HG03460 (cell line): ENCODE data around the gene CISTR.
"Not testable (repeated sequence)": the region's sequence is repeated elsewhere in the genome, so short reads cannot be mapped to it uniquely, and the experiment has no call there.

Experiments used
- ATAC-seq: cut with Tn5 transposase; IDR thresholded peaks from one replicate; pipeline ENCODE4 v1.9.1; 2021; ENCODE audit not compliant: unreplicated experiment

The CISTR gene

GRCh38 chr12:53720946-53721345 lies 30.8 kb downstream of the CISTR start:
- ATAC-seq: no peak

GRCh38 chr12:53719649-53720048 lies 32.1 kb downstream of the CISTR start:
- no peak for ATAC-seq

GRCh38 chr12:53718567-53718966 lies 33.2 kb downstream of the CISTR start:
- ATAC-seq: not testable (repeated sequence)

GRCh38 chr12:53717319-53717718 lies 34.5 kb downstream of the CISTR start:
- no peak for ATAC-seq

GRCh38 chr12:53714004-53714403 lies 37.8 kb downstream of the CISTR start:
- ATAC-seq: no peak

GRCh38 chr12:53713516-53713915 lies 38.3 kb downstream of the CISTR start:
- no peak for ATAC-seq

- ATAC-seq: no peak
These were observed 39.6 kb downstream of the CISTR start for GRCh38 chr12:53712059-53712643.

GRCh38 chr12:53710091-53710490 lies 41.7 kb downstream of the CISTR start:
- no peak for ATAC-seq

GRCh38 chr12:53709671-53710070 lies 42.1 kb downstream of the CISTR start:
- ATAC-seq: no peak

- ATAC-seq: no peak
These were observed 45.7 kb downstream of the CISTR start for GRCh38 chr12:53706080-53706479.

- no peak for ATAC-seq
These were observed 48.0 kb downstream of the CISTR start for GRCh38 chr12:53703756-53704155.

- no peak for ATAC-seq
These were observed 50.1 kb downstream of the CISTR start for GRCh38 chr12:53701518-53702264.

GRCh38 chr12:53700567-53700966 lies 51.2 kb downstream of the CISTR start:
- ATAC-seq: no peak

GRCh38 chr12:53699678-53700025 lies 52.1 kb downstream of the CISTR start:
- no peak for ATAC-seq

GRCh38 chr12:53698948-53699677 lies 52.7 kb downstream of the CISTR start:
- no peak for ATAC-seq

GRCh38 chr12:53696655-53697331 lies 55.0 kb downstream of the CISTR start:
- no peak for ATAC-seq
